GM12878 (cell line): ENCODE data around the gene NDUFB2. TPM values are rescaled to one million over a fixed set of nuclear protein-coding genes. Genes with fewer than 3 reads are reported as not detected.

ENCODE experiments used
- ATAC-seq: fragments of 200-7000 bp; cut with Tn5 transposase; 3 replicates; pipeline ENCODE4 v1.9.1; 2020; ENCODE audit warnings: mild to moderate bottlenecking, moderate library complexity
- BruUV-seq: library from RNA; stranded (reverse); fragments of 400-500 nt; replicated peaks from 2 replicates; lab custom pipeline; 2021; lab: Mats Ljungman, UMichigan
- CTCF ChIA-PET: fragments of 300-600 bp; sonication (Branson Sonifier 250); formaldehyde crosslinking; extraction: SDS; loops from one replicate; lab custom pipeline; 2021; ENCODE audit warnings: inconsistent platforms; lab: Yijun Ruan, JAX
- POLR2A ChIA-PET: fragments of 350-600 bp; formaldehyde crosslinking; extraction: SDS; loops from one replicate; lab custom pipeline; 2021; ENCODE audit warnings: inconsistent platforms; lab: Charles Lee
- RAD21 ChIA-PET: fragments of 300-600 bp; sonication (Branson Sonifier 250); formaldehyde crosslinking; loops from one replicate; lab custom pipeline; 2023; ENCODE audit warnings: antibody characterized with exemption; ENCODE audit not compliant: unreplicated experiment; lab: Charles Lee
- SMC1A ChIA-PET: fragments of 300-600 bp; sonication (Branson Sonifier 250); formaldehyde crosslinking; loops from one replicate; lab custom pipeline; 2023; ENCODE audit not compliant: unreplicated experiment, uncharacterized antibody; lab: Charles Lee
- DNase-seq: peaks from one replicate; pipeline ENCODE4 v3.0.0-alpha.2; 2011; ENCODE audit warnings: low read depth, low spot score
- FAIRE-seq: peaks from 3 replicates; lab custom pipeline; 2011; peaks lifted over from hg19 to GRCh38; lab: Jason Lieb, UNC
- H2AFZ ChIP-seq: 2 replicates; pipeline ENCODE4 v1.6.0; 2011; ENCODE audit warnings: low read depth, low read length, control low read depth; ENCODE audit not compliant: control insufficient read depth
- H3K27ac ChIP-seq: 2 replicates; pipeline ENCODE4 v1.5.1; 2011; ENCODE audit warnings: control low read depth; ENCODE audit not compliant: control insufficient read depth, insufficient read depth
- H3K27me3 ChIP-seq, 2 experiments: replicated peaks in 1 of 2; 2 replicates each; pipeline versions ENCODE4 v1.6.0 to v1.6.1; 2011; ENCODE audit warnings: low read length in 1 of 2; ENCODE audit not compliant: control insufficient read depth in 2 of 2, insufficient read depth in 2 of 2
- H3K36me3 ChIP-seq, 2 experiments: 2 replicates each; pipeline ENCODE4 v1.5.1; 2011; ENCODE audit warnings: low read length in 1 of 2; ENCODE audit not compliant: control insufficient read depth in 2 of 2, insufficient read depth in 2 of 2
- H3K4me1 ChIP-seq: 2 replicates; pipeline ENCODE4 v1.6.1; 2011; ENCODE audit warnings: mild to moderate bottlenecking, low read length, moderate library complexity, mixed read lengths; ENCODE audit not compliant: control insufficient read depth, insufficient read depth
- H3K4me2 ChIP-seq: 2 replicates; pipeline ENCODE4 v1.6.0; 2011; ENCODE audit warnings: control low read depth; ENCODE audit not compliant: control insufficient read depth, insufficient read depth
- H3K4me3 ChIP-seq: fragments of 200-600 bp; sonication (generic); 2 replicates; pipeline ENCODE4 v1.5.1; 2016
- H3K79me2 ChIP-seq: 2 replicates; pipeline ENCODE4 v1.6.0; 2011; ENCODE audit warnings: low read length; ENCODE audit not compliant: control insufficient read depth, insufficient read depth
- H3K9ac ChIP-seq: 2 replicates; pipeline ENCODE4 v1.8.0; 2011; ENCODE audit warnings: low read length, control low read depth, mixed read lengths; ENCODE audit not compliant: control insufficient read depth, insufficient read depth
- H3K9me3 ChIP-seq: replicated peaks from 3 replicates; pipeline ENCODE4 v1.5.1; 2011; ENCODE audit warnings: mild to moderate bottlenecking, low read length; ENCODE audit not compliant: control insufficient read depth, insufficient read depth
- H4K20me1 ChIP-seq: 2 replicates; pipeline ENCODE4 v1.6.0; 2011; ENCODE audit not compliant: control insufficient read depth, insufficient read depth
- ATF2 ChIP-seq: IDR thresholded peaks from 2 replicates; pipeline ENCODE4 v1.6.1; 2012; ENCODE audit warnings: low read length, inconsistent platforms
- ATF3 ChIP-seq: IDR thresholded peaks from 2 replicates; pipeline ENCODE4 v1.6.1; 2011; ENCODE audit warnings: low read depth, mild to moderate bottlenecking, low read length, moderate library complexity, borderline replicate concordance; ENCODE audit errors: extremely low read depth
- BRCA1 ChIP-seq: IDR thresholded peaks from 2 replicates; pipeline ENCODE4 v1.6.1; 2011; ENCODE audit warnings: low read depth, low read length, improper control_type of control experiment
- CBFB ChIP-seq: IDR thresholded peaks from 2 replicates; pipeline ENCODE4 v1.6.1; 2016; ENCODE audit warnings: antibody characterized with exemption, low read depth
- IKZF2 ChIP-seq, 2 experiments: fragments of 450-650 bp; IDR thresholded peaks; 2 replicates each; pipeline ENCODE4 v1.6.1; 2017; ENCODE audit warnings: mild to moderate bottlenecking in 2 of 2, moderate library complexity in 2 of 2
- JUND ChIP-seq: IDR thresholded peaks from 2 replicates; pipeline ENCODE4 v1.6.1; 2012; ENCODE audit warnings: low read depth, mild to moderate bottlenecking, low read length, improper control_type of control experiment, moderate library complexity
- NBN ChIP-seq: fragments of 450-650 bp; IDR thresholded peaks from 2 replicates; pipeline ENCODE4 v1.6.1; 2016
- PAX5 ChIP-seq: IDR thresholded peaks from 2 replicates; pipeline ENCODE4 v1.6.1; 2011; ENCODE audit warnings: low read depth, low read length, borderline replicate concordance
- SIX5 ChIP-seq: IDR thresholded peaks from 2 replicates; pipeline ENCODE4 v1.6.1; 2011; ENCODE audit warnings: mild to moderate bottlenecking, low read depth, low read length, moderate library complexity; ENCODE audit not compliant: severe bottlenecking
- SPI1 ChIP-seq: IDR thresholded peaks from 2 replicates; pipeline ENCODE4 v1.6.1; 2011; ENCODE audit warnings: low read depth, mild to moderate bottlenecking, low read length, moderate library complexity, borderline replicate concordance; ENCODE audit not compliant: insufficient read depth
- SREBF1 ChIP-seq: IDR thresholded peaks from 2 replicates; pipeline ENCODE4 v1.6.1; 2012; ENCODE audit warnings: mild to moderate bottlenecking, low read length
- SUPT20H ChIP-seq: IDR thresholded peaks from 2 replicates; pipeline ENCODE4 v1.6.1; 2011; ENCODE audit warnings: low read depth, mild to moderate bottlenecking, low read length, moderate library complexity, borderline replicate concordance; ENCODE audit not compliant: control insufficient read depth
- TCF3 ChIP-seq: IDR thresholded peaks from 2 replicates; pipeline ENCODE4 v1.6.1; 2012; ENCODE audit warnings: low read depth, mild to moderate bottlenecking, low read length, borderline replicate concordance; ENCODE audit not compliant: insufficient read depth
- WGBS: methylation state at CpG from one replicate; pipeline ENCODE4 v1.1.6; 2016; ENCODE audit warnings: low lambda C conversion rate; ENCODE audit not compliant: insufficient replicate concordance, insufficient coverage; ENCODE audit errors: missing lambda C conversion rate; 5-methylcytosine and 5-hydroxymethylcytosine counted together
- in situ Hi-C: fragments of 300-500 bp; cut with MboI; formaldehyde crosslinking; loops from 9 replicates; pipeline ENCODE4 v1.14.3; 2018; ENCODE audit warnings: mixed read lengths
- intact Hi-C: fragments of 100-400 bp; cut with micrococcal nuclease; formaldehyde crosslinking; loops from one replicate; pipeline ENCODE4 v1.14.2; 2022; ENCODE audit not compliant: unreplicated experiment
- polyA plus RNA-seq, 11 experiments: library from polyadenylated mRNA; depleted of rRNA in 4 of 11; unstranded in 6 of 11; stranded (reverse) in 5 of 11; fragments of >200 nt; fragmentation: Nextera tagmentation in 4 of 11; fragmentation: Illumina TruSeq in 1 of 11; extraction: Ambion mirVana in 4 of 11; extraction: Trizol in 1 of 11; gene quantifications; 1 replicate in 1 of 11; 2 replicates in 10 of 11; pipeline versions ENCODE4 v1.2.1 to v1.2.3, GENCODE V29; 2011 to 2016; ENCODE audit warnings: inconsistent platforms in 2 of 11, missing spikeins in 2 of 11, low read depth in 1 of 11
- total RNA-seq, 4 experiments: library from RNA; depleted of rRNA in 3 of 4; stranded (reverse); fragments of >200 nt in 3 of 4; fragmentation: Illumina TruSeq in 1 of 4; extraction: Trizol in 1 of 4; gene quantifications; 2 replicates each; pipeline versions ENCODE4 v1.2.1 to v1.2.3, GENCODE V29; 2013 to 2021
- TF ChIP-seq, protein P1 (sequence below): fragments of 450-650 bp; IDR thresholded peaks from 2 replicates; pipeline ENCODE4 v1.6.1; 2018; ENCODE audit warnings: mild to moderate bottlenecking, low read depth, moderate library complexity; ENCODE audit not compliant: partially characterized antibody

The NDUFB2 gene
- total and polyA plus RNA-seq, 10 of the 15 experiments (the other 5 are each of a cell fraction or from before 2014, with no cell fraction given): 109 to 1,236 (median 323) TPM

DNA sequence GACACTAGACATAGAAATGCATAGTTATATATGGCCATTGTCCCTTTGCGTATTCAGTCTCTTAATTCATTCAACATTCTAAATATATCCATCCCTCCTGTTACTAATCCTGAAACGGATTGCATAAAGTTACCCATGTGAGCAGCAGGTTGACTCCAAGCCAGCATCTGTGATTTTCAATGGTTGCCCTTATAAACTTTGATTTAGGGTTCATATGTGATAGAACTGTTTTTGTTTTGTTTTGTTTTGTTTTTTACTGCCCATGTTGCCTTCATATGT, 42.5 kb upstream of the NDUFB2 start:
- DNase-seq (no peak), FAIRE-seq (no peak), ATAC-seq (no peak)
- SMC1A ChIA-PET: interaction anchor here (0.6 to 2.2 kb wide), 6 partner anchors 134 to 186 kb away, joined by 3 to 16 read pairs (median 4); no protein-coding TSS in a partner anchor
- TF ChIP-seq NBN (no peak), TCF3 (no peak), CBFB (no peak), SREBF1 (no peak), ATF2 (no peak), JUND (no peak), SPI1 (no peak), PAX5 (no peak), SUPT20H (no peak), SIX5 (no peak), ATF3 (no peak), BRCA1 (no peak), IKZF2 (IDR thresholded peaks at IDR 0.05) (no peak)
- TF ChIP-seq, protein P1, sequence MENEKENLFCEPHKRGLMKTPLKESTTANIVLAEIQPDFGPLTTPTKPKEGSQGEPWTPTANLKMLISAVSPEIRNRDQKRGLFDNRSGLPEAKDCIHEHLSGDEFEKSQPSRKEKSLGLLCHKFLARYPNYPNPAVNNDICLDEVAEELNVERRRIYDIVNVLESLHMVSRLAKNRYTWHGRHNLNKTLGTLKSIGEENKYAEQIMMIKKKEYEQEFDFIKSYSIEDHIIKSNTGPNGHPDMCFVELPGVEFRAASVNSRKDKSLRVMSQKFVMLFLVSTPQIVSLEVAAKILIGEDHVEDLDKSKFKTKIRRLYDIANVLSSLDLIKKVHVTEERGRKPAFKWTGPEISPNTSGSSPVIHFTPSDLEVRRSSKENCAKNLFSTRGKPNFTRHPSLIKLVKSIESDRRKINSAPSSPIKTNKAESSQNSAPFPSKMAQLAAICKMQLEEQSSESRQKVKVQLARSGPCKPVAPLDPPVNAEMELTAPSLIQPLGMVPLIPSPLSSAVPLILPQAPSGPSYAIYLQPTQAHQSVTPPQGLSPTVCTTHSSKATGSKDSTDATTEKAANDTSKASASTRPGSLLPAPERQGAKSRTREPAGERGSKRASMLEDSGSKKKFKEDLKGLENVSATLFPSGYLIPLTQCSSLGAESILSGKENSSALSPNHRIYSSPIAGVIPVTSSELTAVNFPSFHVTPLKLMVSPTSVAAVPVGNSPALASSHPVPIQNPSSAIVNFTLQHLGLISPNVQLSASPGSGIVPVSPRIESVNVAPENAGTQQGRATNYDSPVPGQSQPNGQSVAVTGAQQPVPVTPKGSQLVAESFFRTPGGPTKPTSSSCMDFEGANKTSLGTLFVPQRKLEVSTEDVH: no peak
- no TSS peak for BruUV-seq
- no peak overlapping the region for H3K27ac ChIP-seq
- H4K20me1 ChIP-seq: no peaks in the 10 kb centered on the region
- POLR2A ChIA-PET: no interaction called here
- intact Hi-C loops (no loop called here), in situ Hi-C loops (no loop called here)
- CTCF ChIA-PET: interaction anchor here (0.7 to 3.8 kb wide), 14 partner anchors 22 to 477 kb away, joined by 3 to 29 read pairs (median 4); no protein-coding TSS in a partner anchor
- WGBS: 55% methylated on average over 2 of the region's 2 CpGs
- peaks cover 12% of the 10 kb centered on the region for H3K4me1 ChIP-seq
- H3K9ac ChIP-seq: no peak overlapping the region
- H3K79me2 ChIP-seq: no peaks in the 10 kb centered on the region
- no peaks in the 10 kb centered on the region for H3K9me3 ChIP-seq
- no peak overlapping the region for H2AFZ ChIP-seq
- no peaks in the 10 kb centered on the region for H3K36me3 ChIP-seq
- H3K4me2 ChIP-seq: no peak overlapping the region
- RAD21 ChIA-PET: interaction anchor here (0.6 to 1.5 kb wide), 3 partner anchors 103 to 177 kb away, joined by 3 to 13 read pairs (median 8); no protein-coding TSS in a partner anchor
- no peak overlapping the region for H3K4me3 ChIP-seq
- H3K27me3 ChIP-seq: no peaks in the 10 kb centered on the region
